Stimulated activated CD4-positive, alpha-beta T cell treated with anti-CD3 and anti-CD28 coated beads, Interleukin-2, amount 100 ng/mL, for 4 hours (primary cell): ENCODE results near the gene COQ6.
"Not testable (repeated sequence)": the region's sequence is repeated elsewhere in the genome, so short reads cannot be mapped to it uniquely, and the experiment has no call there.

ENCODE experiments used
- DNase-seq: peaks from one replicate; pipeline ENCODE4 v3.0.0-alpha.2; 2020; ENCODE audit warnings: low read depth

Gene COQ6

GRCh38 chr14:73949752-73950734 lies at the start of gene COQ6, which contains the start of gene FAM161B:
Gene COQ6, plus strand, starts transcription at chr14:73950302. Its CDS starts 31 bp downstream, at chr14:73950333.
Gene FAM161B, minus strand, starts transcription at chr14:73950094. Its CDS starts 68 bp downstream, at chr14:73950026.
- DNase-seq, result peak; percentile 73

GRCh38 chr14:73903028-73903427 lies 47.1 kb upstream of the COQ6 start:
- DNase-seq, result no peak

- no peak for DNase-seq
These were observed 40.4 kb upstream of the COQ6 start for GRCh38 chr14:73909681-73910080.

GRCh38 chr14:73913256-73913655 lies 36.8 kb upstream of the COQ6 start:
- DNase-seq, result no peak

GRCh38 chr14:73916324-73916723 lies 33.8 kb upstream of the COQ6 start:
- DNase-seq, result no peak

- DNase-seq, result not testable (repeated sequence)
These were observed 30.6 kb upstream of the COQ6 start for GRCh38 chr14:73919457-73919856.

- DNase-seq, result no peak
These were observed 25.8 kb upstream of the COQ6 start for GRCh38 chr14:73924337-73924736.

GRCh38 chr14:73935666-73936065 lies 14.4 kb upstream of the COQ6 start:
- no peak for DNase-seq

GRCh38 chr14:73936548-73936947 lies 13.6 kb upstream of the COQ6 start:
- no peak for DNase-seq

- no peak for DNase-seq
These were observed 13.1 kb upstream of the COQ6 start for GRCh38 chr14:73937012-73937411.

- DNase-seq, result no peak
These were observed 7.9 kb upstream of the COQ6 start for GRCh38 chr14:73942180-73942579.

- no peak for DNase-seq
These were observed 7.0 kb upstream of the COQ6 start for GRCh38 chr14:73943083-73943482.

GRCh38 chr14:73944432-73945158 lies 5.5 kb upstream of the COQ6 start:
- no peak for DNase-seq

GRCh38 chr14:73945159-73945670 lies 4.9 kb upstream of the COQ6 start:
- DNase-seq, result no peak

GRCh38 chr14:73953731-73954130 lies 3.6 kb downstream of the COQ6 start:
- DNase-seq, result no peak

GRCh38 chr14:73955674-73956073 lies 5.6 kb downstream of the COQ6 start:
- DNase-seq, result no peak

- no peak for DNase-seq
These were observed 8.5 kb downstream of the COQ6 start for GRCh38 chr14:73958591-73958990.

- DNase-seq, result no peak
These were observed 11.1 kb downstream of the COQ6 start for GRCh38 chr14:73961192-73961591.

- no peak for DNase-seq
These were observed 15.1 kb downstream of the COQ6 start for GRCh38 chr14:73965216-73965615.

- no peak for DNase-seq
These were observed 18.8 kb downstream of the COQ6 start for GRCh38 chr14:73968885-73969284.

GRCh38 chr14:73973497-73973896 lies 23.4 kb downstream of the COQ6 start:
- DNase-seq, result no peak

GRCh38 chr14:73976125-73976524 lies 26.0 kb downstream of the COQ6 start:
- DNase-seq, result no peak

GRCh38 chr14:73977896-73978295 lies 27.8 kb downstream of the COQ6 start:
- no peak for DNase-seq
